GM21529 (cell line): ENCODE results near the gene CAGE1.

Source experiments
- ATAC-seq: cut with Tn5 transposase; IDR thresholded peaks from one replicate; pipeline ENCODE4 v1.9.1; 2021; ENCODE audit not compliant: unreplicated experiment

The CAGE1 gene

GRCh38 chr6:7389451-7390225 is at the start of gene CAGE1, which contains the start of gene RIOK1:
Gene CAGE1, minus strand, starts transcription at chr6:7389742. Its CDS starts 2,569 bp downstream, at chr6:7387173.
Gene RIOK1, plus strand, starts transcription at chr6:7389808. Its CDS starts 195 bp downstream, at chr6:7390003.
- ATAC-seq = peak; percentile 96

- no peak for ATAC-seq
Observed at GRCh38 chr6:7439228-7439627, 49.7 kb upstream of the CAGE1 start.

GRCh38 chr6:7438011-7438410 is 48.5 kb upstream of the CAGE1 start:
- no peak for ATAC-seq

GRCh38 chr6:7434672-7435071 is 45.1 kb upstream of the CAGE1 start:
- ATAC-seq = no peak

DNA sequence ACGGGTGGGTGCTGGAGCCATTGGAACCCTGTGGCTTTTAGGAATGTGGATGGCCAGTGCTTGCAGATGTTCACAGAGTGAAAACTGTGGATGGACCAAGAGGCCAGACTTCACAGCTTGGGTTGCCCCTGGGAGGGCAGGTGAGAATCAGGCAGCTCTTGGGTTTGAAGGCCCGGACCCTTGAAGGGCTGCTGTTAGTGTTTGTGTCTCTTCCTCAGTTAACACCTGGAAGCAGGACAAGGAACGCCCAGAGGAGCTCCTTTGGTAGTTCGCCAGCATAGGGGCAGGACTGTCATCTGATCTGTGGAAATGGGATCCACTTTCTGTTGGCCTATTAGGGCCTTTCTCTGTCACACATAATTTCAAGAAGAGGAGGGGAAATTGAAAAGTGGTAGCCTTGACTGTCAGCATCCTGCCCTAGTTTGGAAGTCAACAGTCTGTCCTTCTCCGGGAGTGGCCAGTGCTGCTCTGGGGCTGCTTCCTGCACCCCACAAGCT is 43.6 kb upstream of the CAGE1 start:
- ATAC-seq = no peak

DNA sequence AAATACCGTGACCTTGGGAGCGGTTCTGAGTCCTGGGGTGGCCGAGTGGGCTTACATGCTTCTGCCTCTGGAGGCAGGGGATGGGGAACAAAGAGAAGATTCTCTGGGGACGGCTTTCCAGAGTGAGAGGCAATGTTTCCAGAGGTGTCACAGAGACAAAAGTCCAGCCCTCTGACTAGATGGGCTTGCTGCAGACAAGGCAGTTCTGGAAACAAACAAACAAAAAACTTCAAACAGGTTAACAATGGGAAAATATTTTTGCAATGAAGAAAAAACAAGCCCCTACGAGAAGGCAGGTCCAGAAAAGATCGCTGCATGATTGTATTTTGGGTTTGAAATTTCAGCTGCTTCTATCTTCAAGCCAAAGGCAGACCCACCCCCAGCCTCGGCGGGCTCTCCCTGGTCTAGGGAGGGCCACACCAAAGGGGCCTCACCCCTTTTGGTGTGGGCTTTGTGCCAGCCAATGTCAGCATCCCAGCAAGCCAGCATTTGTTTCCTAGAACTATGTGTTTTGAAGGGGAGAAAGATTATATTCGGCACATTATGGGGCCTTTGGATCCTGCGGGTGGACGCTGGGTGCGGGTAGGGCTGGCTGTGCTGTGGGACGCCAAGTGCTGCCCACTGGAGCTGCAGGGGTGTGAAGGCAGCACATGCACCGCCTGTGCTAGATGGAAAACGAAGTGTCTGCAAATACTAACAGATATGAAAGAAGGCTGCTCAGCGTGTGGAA is 43.0 kb upstream of the CAGE1 start:
- no peak for ATAC-seq

- ATAC-seq = no peak
Observed at GRCh38 chr6:7431674-7432390, 42.3 kb upstream of the CAGE1 start.

- ATAC-seq = no peak
Observed at GRCh38 chr6:7431313-7431673, 41.8 kb upstream of the CAGE1 start.

- ATAC-seq = no peak
Observed at GRCh38 chr6:7426447-7427169, 37.1 kb upstream of the CAGE1 start.

DNA sequence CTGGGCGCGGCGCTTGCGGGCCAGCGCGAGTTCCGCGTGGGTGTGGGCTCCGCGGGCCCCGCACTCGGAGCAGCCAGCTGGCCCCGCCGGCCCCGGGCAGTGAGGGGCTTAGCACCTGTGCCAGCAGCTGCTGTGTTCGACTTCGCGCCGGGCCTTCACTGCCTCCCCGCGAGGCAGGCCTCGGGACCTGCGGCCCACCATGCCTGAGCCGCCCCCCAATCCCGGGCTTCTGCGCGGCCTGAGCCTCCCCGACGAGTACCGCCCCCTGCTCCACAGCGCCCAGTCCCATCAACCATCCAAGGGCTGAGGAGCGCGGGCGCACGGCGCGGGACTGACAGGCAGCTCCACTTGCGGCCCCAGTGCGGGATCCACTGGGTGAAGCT is 36.3 kb upstream of the CAGE1 start:
- ATAC-seq = no peak

- ATAC-seq = no peak
Observed at GRCh38 chr6:7424967-7425807, 35.6 kb upstream of the CAGE1 start.

DNA sequence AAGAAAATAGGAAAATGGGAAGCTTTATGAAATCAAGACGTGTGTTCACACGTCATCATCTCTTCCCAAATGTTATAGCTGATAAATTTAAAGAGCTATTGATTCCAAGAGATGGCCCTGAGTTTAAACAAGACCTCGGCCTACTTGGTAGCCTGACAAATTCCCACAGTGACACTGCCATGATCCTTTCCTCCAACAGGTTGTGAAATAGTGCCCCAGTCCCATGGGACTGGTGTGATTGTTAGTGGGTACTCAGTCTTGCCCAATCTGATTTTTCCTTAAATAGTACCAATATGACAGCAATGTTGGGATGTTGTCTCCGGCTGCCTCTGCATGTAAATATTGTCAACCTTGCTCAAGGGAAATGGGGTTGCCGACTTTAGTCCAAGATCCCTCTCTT is 34.5 kb upstream of the CAGE1 start:
- no peak for ATAC-seq

DNA sequence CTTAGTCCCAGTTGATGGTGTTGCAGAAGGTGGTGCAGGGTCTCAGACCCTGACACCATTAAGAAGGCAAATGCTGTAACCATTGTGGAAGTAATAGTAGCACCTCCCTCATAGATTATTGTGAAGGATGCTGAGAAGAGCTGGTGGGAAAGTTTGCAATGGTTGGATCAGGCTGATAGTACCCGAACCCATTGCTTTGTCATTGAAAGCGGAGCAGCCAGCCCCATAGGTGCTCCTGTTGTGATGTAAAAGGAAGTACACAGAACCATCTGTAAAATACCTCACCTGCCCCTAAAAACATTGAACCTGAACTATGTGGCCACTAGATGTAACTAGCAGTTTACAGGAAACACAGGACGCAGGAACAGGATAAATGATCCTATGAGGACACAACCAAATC is 31.5 kb upstream of the CAGE1 start:
- ATAC-seq = no peak

DNA sequence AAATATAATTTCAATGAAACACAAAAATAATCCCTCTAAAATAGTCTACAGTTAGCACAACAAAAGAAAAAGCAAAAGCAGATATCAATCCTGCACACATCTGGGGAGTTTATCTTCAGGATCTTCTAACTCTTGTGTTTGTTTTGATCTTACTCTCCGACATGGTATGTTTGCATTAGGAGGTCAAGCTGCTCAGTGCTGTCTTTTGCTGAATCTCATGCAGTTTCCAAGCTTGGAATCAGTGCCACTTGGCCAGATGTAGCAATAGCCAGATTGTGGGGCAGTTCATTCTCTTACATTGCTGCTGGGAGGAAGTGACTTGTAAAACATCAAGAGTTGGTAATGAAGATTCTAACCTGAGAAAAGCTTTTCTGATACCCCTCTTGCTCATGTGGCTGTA is 29.5 kb upstream of the CAGE1 start:
- no peak for ATAC-seq

DNA sequence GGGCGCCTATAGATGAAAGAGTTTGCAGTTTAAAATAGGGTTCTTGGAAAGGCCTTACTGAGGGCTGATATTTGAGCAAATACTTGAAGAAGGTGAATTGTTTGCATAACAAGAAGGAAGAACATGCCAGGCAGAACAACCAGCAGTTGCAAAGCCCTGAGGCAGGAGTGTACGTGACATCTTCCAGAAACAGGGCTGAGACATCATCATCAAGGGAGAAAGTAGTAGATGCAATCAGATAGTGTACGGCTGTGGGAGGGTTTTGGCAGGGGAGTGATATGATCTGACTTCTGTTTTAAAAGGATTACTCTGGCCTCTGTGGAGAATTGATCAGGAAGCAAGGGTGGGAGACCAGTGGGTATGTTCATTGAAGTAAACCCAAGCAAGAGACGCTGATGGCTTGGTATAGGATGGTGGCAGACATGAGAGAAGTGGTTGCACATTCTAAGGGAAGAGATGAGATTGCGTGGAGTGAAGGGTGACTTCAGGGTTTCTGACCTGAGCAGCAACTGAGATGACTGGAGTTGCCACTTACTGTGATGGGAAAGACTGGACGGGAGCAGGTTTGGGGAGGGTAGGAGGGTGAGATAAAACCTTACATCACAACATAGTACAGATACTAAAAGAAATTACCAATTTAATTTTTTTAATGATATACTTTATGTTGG is 28.8 kb upstream of the CAGE1 start:
- no peak for ATAC-seq

DNA sequence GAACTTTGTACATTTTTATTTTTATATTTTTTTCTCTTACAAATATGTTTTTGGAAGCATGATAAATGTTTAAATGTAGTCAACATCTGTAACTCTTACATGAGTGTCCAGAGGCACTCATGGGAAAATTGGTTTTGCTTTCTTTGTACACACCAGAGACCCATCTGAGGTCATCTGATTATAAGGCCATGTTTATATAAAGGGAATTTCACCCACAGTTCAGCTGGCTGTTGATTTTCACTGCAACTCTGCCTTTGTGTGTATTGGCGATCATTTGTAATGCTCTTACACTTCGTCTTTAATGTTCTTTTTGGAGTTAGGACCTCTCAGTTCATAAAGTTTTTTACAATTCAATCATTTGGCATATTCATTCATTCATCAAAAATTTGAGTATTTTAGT is 28.1 kb upstream of the CAGE1 start:
- no peak for ATAC-seq

- no peak for ATAC-seq
Observed at GRCh38 chr6:7414811-7415210, 25.3 kb upstream of the CAGE1 start.

GRCh38 chr6:7413151-7413823 is 23.7 kb upstream of the CAGE1 start:
- ATAC-seq = no peak

- no peak for ATAC-seq
Observed at GRCh38 chr6:7411328-7411727, 21.8 kb upstream of the CAGE1 start.
